SU-DHL-6 (cell line): ENCODE measurements around the gene NBDY.

Experiments used
- EZH2phosphoT487 ChIP-seq: fragments of 200-600 bp; sonication (generic), shearing (Covaris generic); conservative IDR thresholded peaks from 2 replicates; pipeline ENCODE4 v1.6.1; 2018; ENCODE audit warnings: mild to moderate bottlenecking, antibody characterized with exemption, low read length, moderate library complexity, mixed read lengths
- TF ChIP-seq, protein P1 (sequence below): fragments of 200-600 bp; sonication (generic); IDR thresholded peaks from one replicate; pipeline ENCODE4 v1.5.1; 2017; ENCODE audit warnings: antibody characterized with exemption, mild to moderate bottlenecking, low read length, moderate library complexity; ENCODE audit not compliant: insufficient read depth, poor library complexity, severe bottlenecking

DNA sequence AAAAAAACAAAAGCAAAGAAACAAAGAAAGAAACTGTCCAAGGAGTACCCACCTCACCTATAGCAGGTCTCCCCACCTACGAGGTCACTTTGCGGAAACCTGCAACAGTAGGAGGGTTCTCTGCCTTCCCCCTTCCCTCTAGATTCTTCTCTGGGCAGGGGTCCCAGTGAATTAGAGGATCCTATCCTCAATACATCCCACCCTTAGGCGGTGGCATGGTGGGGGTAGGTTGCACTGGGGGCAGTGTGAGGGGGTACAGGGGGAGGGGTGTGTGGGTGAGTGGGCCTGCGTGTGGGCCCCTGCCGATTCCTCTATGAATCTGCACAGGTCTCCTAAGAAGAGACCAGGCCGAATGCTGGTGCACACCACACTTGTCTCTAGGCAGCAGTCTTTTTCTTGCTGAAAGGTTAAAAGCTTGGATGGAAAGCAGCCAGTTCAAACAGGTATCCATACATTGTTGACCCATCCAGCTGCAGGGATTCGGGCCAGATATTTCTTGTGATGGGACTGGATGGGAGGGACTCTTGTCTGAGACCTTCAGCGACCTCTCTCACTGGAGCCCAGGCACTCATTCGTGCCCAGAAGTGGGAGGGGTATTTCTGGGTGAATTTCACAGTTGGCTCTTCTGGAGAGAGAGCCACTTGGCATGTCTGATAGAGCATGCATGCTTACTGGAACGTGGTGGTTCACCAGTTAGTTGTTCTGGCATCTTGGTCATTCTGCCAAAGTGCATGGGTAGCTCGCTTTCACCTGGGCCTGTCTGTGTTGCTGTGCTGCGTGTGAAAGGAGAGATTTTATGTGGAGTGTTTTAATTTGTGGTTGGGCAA lies 65.6 kb downstream of the NBDY start:
- TF ChIP-seq, protein P1, sequence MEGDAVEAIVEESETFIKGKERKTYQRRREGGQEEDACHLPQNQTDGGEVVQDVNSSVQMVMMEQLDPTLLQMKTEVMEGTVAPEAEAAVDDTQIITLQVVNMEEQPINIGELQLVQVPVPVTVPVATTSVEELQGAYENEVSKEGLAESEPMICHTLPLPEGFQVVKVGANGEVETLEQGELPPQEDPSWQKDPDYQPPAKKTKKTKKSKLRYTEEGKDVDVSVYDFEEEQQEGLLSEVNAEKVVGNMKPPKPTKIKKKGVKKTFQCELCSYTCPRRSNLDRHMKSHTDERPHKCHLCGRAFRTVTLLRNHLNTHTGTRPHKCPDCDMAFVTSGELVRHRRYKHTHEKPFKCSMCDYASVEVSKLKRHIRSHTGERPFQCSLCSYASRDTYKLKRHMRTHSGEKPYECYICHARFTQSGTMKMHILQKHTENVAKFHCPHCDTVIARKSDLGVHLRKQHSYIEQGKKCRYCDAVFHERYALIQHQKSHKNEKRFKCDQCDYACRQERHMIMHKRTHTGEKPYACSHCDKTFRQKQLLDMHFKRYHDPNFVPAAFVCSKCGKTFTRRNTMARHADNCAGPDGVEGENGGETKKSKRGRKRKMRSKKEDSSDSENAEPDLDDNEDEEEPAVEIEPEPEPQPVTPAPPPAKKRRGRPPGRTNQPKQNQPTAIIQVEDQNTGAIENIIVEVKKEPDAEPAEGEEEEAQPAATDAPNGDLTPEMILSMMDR, result no peak
- no peak for TF ChIP-seq EZH2phosphoT487
